Measurements from ENCODE around the gene DKC1. TPM values are rescaled to one million over a fixed set of nuclear protein-coding genes. Genes with fewer than 3 reads are reported as not detected.

DKC1 gene
- polyA plus RNA-seq, 3 donors, result 14.1 to 21.6 (median 17.0) TPM

DNA sequence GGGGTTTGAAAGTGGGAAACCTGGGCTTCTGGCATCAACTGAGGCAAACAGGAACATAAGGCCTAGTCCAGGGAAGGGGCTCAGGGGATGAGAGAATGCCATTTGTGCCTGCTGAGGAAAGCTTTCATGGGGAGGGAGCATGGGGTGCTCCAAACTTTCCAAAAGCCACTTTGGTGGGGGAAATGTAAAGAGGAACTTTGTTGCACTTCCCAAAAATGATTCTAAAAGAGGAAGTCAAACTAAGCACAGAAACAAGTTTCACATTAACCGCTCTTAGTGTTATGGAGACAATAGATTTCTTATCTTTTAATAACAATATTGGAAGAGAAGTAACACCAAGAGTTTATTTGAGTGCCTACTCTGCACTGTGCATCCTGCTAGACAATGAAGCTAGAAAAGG is 44.0 kb upstream of the DKC1 start:
- H3K27me3 Mint-ChIP-seq (ENCODE audit: low read depth in 3 of 3), result peaks cover 0 to 9% (median 0%) of the 10 kb centered on the region in 3 donors
- peaks cover 0 to 13% (median 2%) of the 10 kb centered on the region in 7 donors for H3K9me3 Mint-ChIP-seq
- H3K36me3 Mint-ChIP-seq, result peaks cover 5 to 7% of the 10 kb centered on the region in 2 donors
- H3K4me1 Mint-ChIP-seq, result peaks cover 58% of the 10 kb centered on the region
- H3K27me3 ChIP-seq (ENCODE audit: control insufficient read depth in 2 of 2, insufficient read depth in 2 of 2, low read length in 2 of 2), result no peaks in the 10 kb centered on the region
- peak in 2 of 3 donors; percentile 78 for DNase-seq
- peak overlapping the region; percentile 71 for H3K4me2 ChIP-seq (replicated peaks; ENCODE audit: extremely low read depth, low read length, poor library complexity, severe bottlenecking)
- WGBS (ENCODE audit: insufficient coverage), result no CpG with 5 or more reads among the region's 1 CpG
- peaks cover 7% of the 10 kb centered on the region for H4K20me1 ChIP-seq (ENCODE audit: insufficient read depth, low read length)
- peak overlapping the region; percentile 58 to 83 for H3K4me3 Mint-ChIP-seq
- peak overlapping the region; percentile 5 to 64 (median 35) for H3K4me3 ChIP-seq (replicated peaks in 1 of 3; ENCODE audit: low read depth in 2 of 3, low read length in 3 of 3)
- H3K79me2 ChIP-seq (ENCODE audit: insufficient read depth, low read length), result peaks cover 62% of the 10 kb centered on the region
- no peaks in the 10 kb centered on the region for H3K9me3 ChIP-seq (replicated peaks in 1 of 2; ENCODE audit: control insufficient read depth in 1 of 2, insufficient read depth in 1 of 2, low read length in 2 of 2)
- H3K27ac ChIP-seq (ENCODE audit: low read depth in 1 of 2, low read length in 2 of 2), result peak overlapping the region; percentile 73 to 88
- peaks cover 5 to 21% of the 10 kb centered on the region in 2 donors for H3K36me3 ChIP-seq (replicated peaks in 1 of 2; ENCODE audit: control insufficient read depth in 1 of 2, insufficient read depth in 2 of 2, low read length in 2 of 2)
- intact Hi-C loops (cut with micrococcal nuclease), result loop anchor here in 1 of 2 donors (5.0 kb wide), 1 partner anchor 34 kb away; the partner anchor contains the start of gene GAB3
- peak overlapping the region; percentile 28 for H3K9ac ChIP-seq (ENCODE audit: insufficient read depth, low read length, poor library complexity, severe bottlenecking)
- H3K27ac Mint-ChIP-seq, result peak overlapping the region; percentile 89 to 97 (median 95)
- H2AFZ ChIP-seq (ENCODE audit: insufficient read depth, low read depth, low read length, poor library complexity, severe bottlenecking), result no peak overlapping the region
- TF ChIP-seq, protein P1, sequence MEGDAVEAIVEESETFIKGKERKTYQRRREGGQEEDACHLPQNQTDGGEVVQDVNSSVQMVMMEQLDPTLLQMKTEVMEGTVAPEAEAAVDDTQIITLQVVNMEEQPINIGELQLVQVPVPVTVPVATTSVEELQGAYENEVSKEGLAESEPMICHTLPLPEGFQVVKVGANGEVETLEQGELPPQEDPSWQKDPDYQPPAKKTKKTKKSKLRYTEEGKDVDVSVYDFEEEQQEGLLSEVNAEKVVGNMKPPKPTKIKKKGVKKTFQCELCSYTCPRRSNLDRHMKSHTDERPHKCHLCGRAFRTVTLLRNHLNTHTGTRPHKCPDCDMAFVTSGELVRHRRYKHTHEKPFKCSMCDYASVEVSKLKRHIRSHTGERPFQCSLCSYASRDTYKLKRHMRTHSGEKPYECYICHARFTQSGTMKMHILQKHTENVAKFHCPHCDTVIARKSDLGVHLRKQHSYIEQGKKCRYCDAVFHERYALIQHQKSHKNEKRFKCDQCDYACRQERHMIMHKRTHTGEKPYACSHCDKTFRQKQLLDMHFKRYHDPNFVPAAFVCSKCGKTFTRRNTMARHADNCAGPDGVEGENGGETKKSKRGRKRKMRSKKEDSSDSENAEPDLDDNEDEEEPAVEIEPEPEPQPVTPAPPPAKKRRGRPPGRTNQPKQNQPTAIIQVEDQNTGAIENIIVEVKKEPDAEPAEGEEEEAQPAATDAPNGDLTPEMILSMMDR (IDR thresholded peaks at IDR 0.05), result no peak
- peaks cover 65 to 75% of the 10 kb centered on the region in 2 donors for H3K4me1 ChIP-seq (ENCODE audit: control insufficient read depth in 1 of 2, insufficient read depth in 2 of 2, low read length in 2 of 2)

DNA sequence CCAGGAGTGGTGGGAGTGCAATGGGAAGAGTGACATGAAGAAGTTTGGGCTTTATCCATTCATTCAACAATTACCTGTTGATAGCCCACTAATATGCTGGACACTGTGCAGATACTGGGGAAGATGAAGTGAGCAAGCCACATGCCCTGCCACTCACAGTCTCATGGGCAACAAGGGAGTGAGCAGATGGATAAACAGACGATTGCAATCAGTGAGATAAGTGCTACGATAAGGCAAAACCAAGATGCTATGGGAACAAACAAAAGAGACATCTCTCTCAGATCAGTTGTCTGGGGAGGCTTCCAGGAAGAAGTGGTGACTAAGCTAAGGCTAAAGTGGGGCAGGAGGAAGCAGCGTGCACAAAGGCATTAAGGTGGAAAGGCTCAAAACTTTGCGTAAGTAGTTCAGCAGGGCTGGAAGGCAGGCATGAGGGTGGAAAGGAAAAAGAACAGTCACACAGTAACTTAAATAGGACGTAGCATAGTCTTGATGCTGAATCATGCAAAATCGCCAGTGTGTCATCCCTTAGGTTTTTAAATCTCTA is 43.5 kb upstream of the DKC1 start:
- Mint-ChIP-seq H3K4me1 (peaks cover 64% of the 10 kb centered on the region), H3K4me3 (peak overlapping the region; percentile 58 to 83)
- WGBS (ENCODE audit: insufficient coverage), result no CpG with 5 or more reads among the region's 6 CpGs

More for the DNA sequence above, 43.5 kb upstream of the DKC1 start:
- H3K4me2 ChIP-seq (replicated peaks; ENCODE audit: extremely low read depth, low read length, poor library complexity, severe bottlenecking), result peak overlapping the region; percentile 71
- peaks cover 65 to 75% of the 10 kb centered on the region in 2 donors for H3K4me1 ChIP-seq (ENCODE audit: control insufficient read depth in 1 of 2, insufficient read depth in 2 of 2, low read length in 2 of 2)
- peaks cover 5 to 7% of the 10 kb centered on the region in 2 donors for H3K36me3 Mint-ChIP-seq
- H3K27me3 Mint-ChIP-seq (ENCODE audit: low read depth in 3 of 3), result peaks cover 0 to 9% (median 0%) of the 10 kb centered on the region in 3 donors
- peaks cover 66% of the 10 kb centered on the region for H3K79me2 ChIP-seq (ENCODE audit: insufficient read depth, low read length)
- peak overlapping the region; percentile 73 to 88 for H3K27ac ChIP-seq (ENCODE audit: low read depth in 1 of 2, low read length in 2 of 2)
- peaks cover 5 to 16% of the 10 kb centered on the region in 2 donors for H3K36me3 ChIP-seq (replicated peaks in 1 of 2; ENCODE audit: control insufficient read depth in 1 of 2, insufficient read depth in 2 of 2, low read length in 2 of 2)
- H3K27me3 ChIP-seq (ENCODE audit: control insufficient read depth in 2 of 2, insufficient read depth in 2 of 2, low read length in 2 of 2), result no peaks in the 10 kb centered on the region
- intact Hi-C loops (cut with micrococcal nuclease), result loop anchor here in 1 of 2 donors (5.0 kb wide), 1 partner anchor 33 kb away; the partner anchor contains the start of gene GAB3
- TF ChIP-seq, protein P1 (IDR thresholded peaks at IDR 0.05), result no peak
- DNase-seq, result peak; percentile 75 to 91 (median 81)
- H4K20me1 ChIP-seq (ENCODE audit: insufficient read depth, low read length), result peaks cover 7% of the 10 kb centered on the region
- peak overlapping the region; percentile 28 for H3K9ac ChIP-seq (ENCODE audit: insufficient read depth, low read length, poor library complexity, severe bottlenecking)
- H3K27ac Mint-ChIP-seq, result peak overlapping the region; percentile 89 to 97 (median 95)
- peak overlapping the region; percentile 5 to 64 (median 35) for H3K4me3 ChIP-seq (replicated peaks in 1 of 3; ENCODE audit: low read depth in 2 of 3, low read length in 3 of 3)
- no peak overlapping the region for H2AFZ ChIP-seq (ENCODE audit: insufficient read depth, low read depth, low read length, poor library complexity, severe bottlenecking)
- peaks cover 0 to 13% (median 2%) of the 10 kb centered on the region in 7 donors for H3K9me3 Mint-ChIP-seq
- H3K9me3 ChIP-seq (replicated peaks in 1 of 2; ENCODE audit: control insufficient read depth in 1 of 2, insufficient read depth in 1 of 2, low read length in 2 of 2), result no peaks in the 10 kb centered on the region

Data from CD14-positive monocyte (primary cell).